Activated naive CD8-positive, alpha-beta T cell treated with anti-CD3 and anti-CD28 coated beads, Interleukin-2, amount 10 ng/mL, durations not matched to agents 7 days and 5 days (primary cell): ENCODE data around the gene TMEM94. TPM values are rescaled to one million over a fixed set of nuclear protein-coding genes. Genes with fewer than 3 reads are reported as not detected.

Experiments used
- ATAC-seq: fragments of 150-1000 bp; cut with Tn5 transposase; one replicate; pipeline ENCODE4 v1.10.0; 2021; ENCODE audit warnings: low read depth, moderate library complexity
- POLR2A ChIA-PET: fragments of 350-600 bp; sonication (Branson Sonifier 250); formaldehyde crosslinking; loops from one replicate; lab custom pipeline; 2021; ENCODE audit warnings: antibody characterized with exemption; lab: Charles Lee
- DNase-seq: peaks from one replicate; pipeline ENCODE4 v3.0.0; 2021
- H3K27ac Mint-ChIP-seq: one replicate; pipeline ENCODE4 v1.8.0; 2022; ENCODE audit warnings: mild to moderate bottlenecking, mixed read lengths
- H3K27me3 Mint-ChIP-seq: one replicate; pipeline ENCODE4 v1.8.0; 2022; ENCODE audit warnings: mild to moderate bottlenecking, moderate library complexity, mixed read lengths
- H3K36me3 Mint-ChIP-seq: one replicate; pipeline ENCODE4 v1.8.0; 2021; ENCODE audit warnings: mild to moderate bottlenecking, mixed read lengths
- H3K4me1 Mint-ChIP-seq: one replicate; pipeline ENCODE4 v1.8.0; 2021; ENCODE audit warnings: mixed read lengths
- H3K4me3 Mint-ChIP-seq: one replicate; pipeline ENCODE4 v1.8.0; 2022; ENCODE audit warnings: mild to moderate bottlenecking, moderate library complexity, mixed read lengths
- H3K9me3 Mint-ChIP-seq: one replicate; pipeline ENCODE4 v1.8.0; 2021; ENCODE audit warnings: mixed read lengths
- total RNA-seq, 2 experiments: library from RNA; stranded (reverse); gene quantifications; one replicate each; pipeline ENCODE4 v1.2.3, GENCODE V29; 2021

Gene TMEM94
- total RNA-seq, 2 experiments from 2014 or later, result 112 to 115 TPM

DNA sequence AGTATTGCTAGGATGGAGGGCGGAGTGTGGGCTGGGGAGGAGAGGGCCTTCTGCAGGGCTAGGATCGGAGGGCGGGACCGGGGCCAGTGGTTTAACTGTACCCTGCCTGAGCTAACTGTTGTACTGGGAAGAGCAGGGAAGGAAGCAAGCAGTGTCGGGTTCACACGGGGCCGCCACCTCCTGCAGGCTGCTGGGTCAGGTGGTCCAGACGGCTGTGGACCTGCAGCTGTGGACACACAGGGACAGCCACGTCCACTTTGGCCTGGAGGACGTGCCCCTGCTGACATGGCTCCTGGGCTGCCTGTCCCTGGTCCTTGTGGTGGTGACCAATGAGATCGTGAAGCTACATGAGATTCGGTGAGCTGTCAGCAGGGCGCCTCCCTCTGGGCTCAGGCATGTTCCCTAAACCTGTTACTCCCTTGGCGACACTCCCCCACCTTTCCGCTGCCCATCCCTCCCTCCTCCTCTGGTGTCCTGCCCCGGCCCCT, 42.3 kb downstream of the TMEM94 start:
- H3K27ac Mint-ChIP-seq, result peak overlapping the region; percentile 6
- peaks cover 6% of the 10 kb centered on the region for H3K36me3 Mint-ChIP-seq
- DNase-seq, result no peak
- ATAC-seq, result no peak
- no peak overlapping the region for H3K4me3 Mint-ChIP-seq
- no peaks in the 10 kb centered on the region for H3K27me3 Mint-ChIP-seq
- POLR2A ChIA-PET, result interaction anchor here (0.6 to 1.9 kb wide), 5 partner anchors 11 to 343 kb away, joined by 4 to 6 read pairs (median 4); partner anchors contain the start of gene TMEM94
- no peaks in the 10 kb centered on the region for H3K9me3 Mint-ChIP-seq
- H3K4me1 Mint-ChIP-seq, result peaks cover 6% of the 10 kb centered on the region

DNA sequence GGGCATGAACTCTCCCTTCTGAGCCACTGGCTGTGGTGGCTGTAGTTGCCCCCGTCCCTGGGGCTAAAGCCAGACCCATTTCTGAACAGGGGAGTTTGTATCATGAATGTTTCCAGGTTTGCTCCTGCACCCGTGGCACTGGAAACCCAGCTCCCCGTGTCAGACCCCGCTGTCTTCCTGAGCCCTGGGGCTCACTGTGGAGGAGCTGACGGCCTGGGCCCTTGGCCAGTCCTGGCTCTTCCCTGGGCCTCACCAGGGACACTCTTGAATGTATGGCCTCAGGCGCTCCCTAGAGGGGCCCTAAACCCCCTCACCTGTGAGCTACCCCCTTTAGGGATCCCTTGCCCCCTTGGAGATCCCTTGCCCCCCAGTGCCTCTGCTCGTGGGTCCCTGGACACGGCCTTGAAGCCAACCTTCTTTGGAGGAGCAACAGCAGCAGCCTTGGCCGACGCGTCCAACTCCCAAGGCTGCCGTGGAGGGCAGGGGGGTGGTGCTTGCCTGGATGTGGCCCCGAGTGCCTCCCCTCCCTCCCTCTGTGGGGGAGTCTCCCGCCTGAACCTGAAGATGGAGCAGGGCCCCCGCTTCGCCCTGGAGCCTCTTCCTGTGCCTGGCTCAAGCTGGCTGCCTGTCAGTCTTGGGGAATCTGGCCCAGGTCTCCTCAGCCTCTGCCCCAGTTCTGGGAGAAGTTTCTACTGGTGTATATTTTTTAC, 43.0 kb downstream of the TMEM94 start:
- H3K27me3 Mint-ChIP-seq, result no peaks in the 10 kb centered on the region
- ATAC-seq (no peak), DNase-seq (no peak)
- peaks cover 6% of the 10 kb centered on the region for H3K4me1 Mint-ChIP-seq
- H3K27ac Mint-ChIP-seq, result peak overlapping the region; percentile 6
- H3K9me3 Mint-ChIP-seq, result no peaks in the 10 kb centered on the region
- no peak overlapping the region for H3K4me3 Mint-ChIP-seq
- H3K36me3 Mint-ChIP-seq, result peaks cover 6% of the 10 kb centered on the region
- POLR2A ChIA-PET, result interaction anchor here (1.2 to 1.9 kb wide), 2 partner anchors 12 to 43 kb away, joined by 4 to 5 read pairs; partner anchors contain the start of gene TMEM94

DNA sequence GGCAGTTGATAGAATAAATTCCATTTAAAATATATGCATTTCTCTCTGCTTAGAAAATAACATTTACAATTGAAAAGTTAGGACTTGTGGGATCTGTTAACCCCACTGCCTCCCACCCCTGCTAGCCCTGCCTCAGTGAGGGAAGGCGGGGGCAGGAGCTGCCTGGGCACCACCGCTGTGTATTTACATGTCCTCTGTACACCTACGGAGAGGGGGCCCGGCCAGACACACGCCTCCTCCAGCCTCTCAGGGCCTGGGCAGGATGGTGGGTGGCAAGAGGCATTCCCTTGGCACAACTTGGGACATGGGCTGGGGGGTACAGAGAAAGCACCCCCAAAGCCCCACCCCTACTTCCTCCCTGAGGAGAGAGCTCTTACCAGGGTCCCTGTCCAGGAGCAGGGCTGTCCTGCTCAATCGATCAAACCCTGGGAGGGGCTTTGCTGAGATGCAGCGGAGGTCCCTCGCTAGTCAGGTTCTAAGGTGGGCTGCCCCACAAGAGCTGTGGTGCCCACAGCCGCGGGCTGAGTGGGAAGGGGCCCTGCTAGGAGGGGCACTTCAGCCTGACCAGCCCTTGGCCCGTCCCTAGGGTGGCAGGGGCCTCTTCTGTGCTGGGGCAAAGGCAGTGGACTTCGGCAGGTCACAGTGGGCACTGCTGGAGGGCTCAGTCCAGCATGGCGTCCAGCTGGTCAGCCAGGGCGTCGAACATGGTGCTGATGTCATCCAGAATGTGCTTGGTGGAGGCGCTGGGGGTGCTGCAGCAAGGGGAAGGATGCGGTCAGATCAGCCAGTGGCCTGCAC, 44.2 kb downstream of the TMEM94 start:
- no peaks in the 10 kb centered on the region for H3K27me3 Mint-ChIP-seq
- H3K4me1 Mint-ChIP-seq, result peaks cover 6% of the 10 kb centered on the region
- no peak for ATAC-seq
- H3K36me3 Mint-ChIP-seq, result peaks cover 6% of the 10 kb centered on the region
- no peaks in the 10 kb centered on the region for H3K9me3 Mint-ChIP-seq
- H3K27ac Mint-ChIP-seq, result no peak overlapping the region
- no peak for DNase-seq
- POLR2A ChIA-PET, result interaction anchor here (1.0 to 1.9 kb wide), 2 partner anchors 20 to 44 kb away, joined by 4 to 5 read pairs; partner anchors contain the start of gene TMEM94
- no peak overlapping the region for H3K4me3 Mint-ChIP-seq

DNA sequence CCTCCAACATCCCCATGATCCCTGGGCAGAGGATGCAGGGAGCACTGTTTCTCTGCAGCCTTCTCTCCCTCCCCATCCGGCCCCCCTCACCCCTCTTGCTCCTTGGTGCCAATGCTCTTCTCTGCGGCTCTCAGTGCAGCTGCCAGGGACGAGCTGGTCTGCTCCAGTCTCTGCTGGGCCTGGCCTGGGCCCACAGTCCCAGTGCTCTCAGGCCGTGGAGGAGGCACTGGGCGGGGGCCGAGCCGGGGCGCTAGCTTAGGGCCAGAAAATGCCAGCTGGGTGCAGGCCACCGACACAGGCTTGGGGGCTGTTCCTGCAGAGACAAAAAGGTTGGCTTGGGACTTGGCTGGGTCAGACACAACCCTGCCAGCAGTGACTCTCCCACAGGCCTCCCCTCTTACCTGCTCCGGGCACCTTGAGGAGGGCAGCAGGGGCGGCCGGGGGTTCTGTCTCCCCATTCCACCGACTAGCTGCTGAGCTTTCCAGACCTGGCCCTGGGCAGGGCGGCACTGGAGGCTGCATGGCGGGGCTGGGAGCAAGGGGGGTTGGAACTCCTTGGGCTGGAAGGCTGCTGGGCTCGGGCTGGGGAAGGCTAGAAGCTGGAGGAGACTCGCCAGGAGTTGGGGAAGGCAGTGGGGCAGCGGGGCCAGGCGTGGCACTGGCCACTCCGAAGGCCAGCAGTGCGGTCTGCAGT, 45.1 kb downstream of the TMEM94 start:
- no peak overlapping the region for H3K27ac Mint-ChIP-seq
- H3K27me3 Mint-ChIP-seq, result no peaks in the 10 kb centered on the region
- H3K4me3 Mint-ChIP-seq, result no peak overlapping the region
- DNase-seq (no peak), ATAC-seq (no peak)
- H3K9me3 Mint-ChIP-seq, result no peaks in the 10 kb centered on the region
- H3K4me1 Mint-ChIP-seq, result peaks cover 6% of the 10 kb centered on the region
- POLR2A ChIA-PET, result interaction anchor here (1.0 kb wide), 1 partner anchor 19 kb away, joined by 4 read pairs; no protein-coding TSS in a partner anchor
- H3K36me3 Mint-ChIP-seq, result peaks cover 6% of the 10 kb centered on the region

DNA sequence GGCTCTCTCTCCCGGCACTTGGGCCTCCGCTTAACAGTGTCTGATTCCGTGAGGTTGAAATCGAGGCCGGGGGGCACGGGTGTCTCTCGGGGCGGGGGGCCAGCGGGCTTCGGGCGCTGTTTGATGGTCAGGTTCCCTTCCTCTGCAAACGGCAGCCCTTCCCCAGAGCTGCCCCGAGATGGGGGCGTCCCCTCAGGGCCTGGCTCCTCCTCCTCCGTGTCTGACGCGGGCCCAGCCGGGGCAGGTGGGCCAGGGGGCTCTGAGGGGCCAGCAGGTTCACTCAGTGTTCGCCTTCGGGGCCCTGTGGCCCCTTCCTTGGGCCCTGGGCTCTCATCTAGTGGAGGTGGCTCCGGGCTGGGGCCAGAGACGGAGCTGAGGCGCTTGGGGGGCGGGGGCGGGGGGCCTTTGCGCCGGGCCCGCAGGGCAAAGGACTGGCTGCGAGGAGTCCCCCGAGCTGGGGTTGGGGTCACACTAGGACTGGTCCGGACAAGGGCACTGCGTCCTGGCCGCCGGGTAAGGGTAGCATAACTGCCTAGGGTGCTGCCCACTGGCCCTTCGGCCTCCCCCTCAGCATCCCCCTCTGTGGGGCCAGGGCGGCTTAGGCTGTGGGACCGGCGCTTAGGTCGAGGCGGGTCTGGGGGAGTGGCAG, 45.8 kb downstream of the TMEM94 start:
- Mint-ChIP-seq H3K27me3 (no peaks in the 10 kb centered on the region), H3K4me3 (no peak overlapping the region), H3K4me1 (peaks cover 6% of the 10 kb centered on the region), H3K9me3 (no peaks in the 10 kb centered on the region), H3K36me3 (peaks cover 6% of the 10 kb centered on the region), H3K27ac (no peak overlapping the region)
- POLR2A ChIA-PET, result interaction anchor here (1.0 kb wide), 1 partner anchor 18 kb away, joined by 4 read pairs; no protein-coding TSS in a partner anchor
- DNase-seq, result no peak
- ATAC-seq, result no peak

DNA sequence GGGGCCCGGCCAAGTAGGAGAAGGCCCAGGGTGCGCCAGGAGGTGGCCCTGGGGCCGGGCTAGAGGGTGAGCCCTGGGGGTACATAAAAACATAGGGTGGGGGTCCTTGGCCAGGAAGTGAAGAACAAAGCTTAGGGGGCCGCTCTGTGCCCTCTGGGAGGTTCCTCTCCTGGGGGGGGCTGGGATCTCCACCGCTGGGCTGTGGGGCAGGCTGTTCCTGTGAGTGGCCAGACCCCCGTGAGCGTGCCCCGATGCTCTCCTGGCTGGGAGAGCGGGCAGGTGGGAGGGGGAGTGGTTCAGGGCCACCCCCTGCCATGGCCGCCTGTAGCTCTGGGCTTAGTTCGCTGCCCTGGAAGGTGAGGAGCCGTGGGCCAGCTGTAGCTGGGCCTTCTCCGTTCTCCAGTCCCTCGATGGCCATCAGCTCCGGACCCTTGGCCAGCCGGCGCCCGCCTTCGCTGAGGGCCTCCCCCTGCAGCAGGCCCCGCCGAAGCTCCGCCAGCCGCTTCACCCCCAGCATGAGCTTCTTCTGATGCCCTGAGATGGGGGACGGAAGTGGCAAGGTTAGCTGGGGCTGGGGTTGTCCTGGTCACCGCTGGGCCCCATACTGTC, 46.4 kb downstream of the TMEM94 start:
- Mint-ChIP-seq H3K27ac (no peak overlapping the region), H3K36me3 (peaks cover 4% of the 10 kb centered on the region), H3K4me3 (no peak overlapping the region), H3K4me1 (peaks cover 3% of the 10 kb centered on the region), H3K9me3 (no peaks in the 10 kb centered on the region), H3K27me3 (no peaks in the 10 kb centered on the region)
- DNase-seq (no peak), ATAC-seq (no peak)
- POLR2A ChIA-PET, result interaction anchor here (0.6 to 1.2 kb wide), 4 partner anchors 15 to 1276 kb away, joined by 3 to 4 read pairs (median 3); partner anchors contain the start of gene TMEM94

DNA sequence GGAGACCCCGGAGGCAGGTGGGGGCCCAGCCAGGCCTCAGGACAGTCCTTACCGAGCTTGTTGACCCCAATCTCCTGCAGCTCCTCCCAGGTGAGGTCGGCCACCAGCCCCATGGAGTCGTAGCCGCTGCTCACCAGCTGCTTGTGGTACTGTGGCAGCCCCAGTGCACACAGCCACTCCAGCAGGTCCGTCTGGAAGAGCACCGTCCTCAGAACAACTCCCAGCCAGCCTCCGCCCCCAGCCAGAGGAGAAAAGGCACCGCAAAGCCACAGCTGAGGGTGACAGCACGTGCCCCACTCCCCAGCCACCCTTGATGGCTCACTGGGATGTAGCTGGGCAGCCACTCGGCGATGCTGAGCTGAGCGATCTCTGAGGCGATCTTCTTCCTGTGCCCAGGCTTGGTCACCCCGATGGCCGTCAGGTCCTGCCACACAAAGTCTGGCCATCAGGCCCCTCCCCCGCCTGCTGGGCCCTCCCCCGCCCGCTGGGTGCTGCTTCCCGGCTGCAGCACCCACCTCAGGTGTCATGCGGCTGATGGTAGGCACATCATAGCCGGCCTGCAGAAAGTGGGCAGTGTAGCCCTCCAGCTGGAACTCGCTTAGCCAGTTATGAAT, 47.0 kb downstream of the TMEM94 start:
- Mint-ChIP-seq H3K27ac (no peak overlapping the region), H3K4me3 (no peak overlapping the region), H3K36me3 (peaks cover 2% of the 10 kb centered on the region), H3K27me3 (no peaks in the 10 kb centered on the region), H3K4me1 (no peaks in the 10 kb centered on the region), H3K9me3 (no peaks in the 10 kb centered on the region)
- ATAC-seq (no peak), DNase-seq (no peak)
- POLR2A ChIA-PET, result interaction anchor here (0.6 to 1.2 kb wide), 4 partner anchors 14 to 1276 kb away, joined by 3 to 4 read pairs (median 3); partner anchors contain the start of gene TMEM94

DNA sequence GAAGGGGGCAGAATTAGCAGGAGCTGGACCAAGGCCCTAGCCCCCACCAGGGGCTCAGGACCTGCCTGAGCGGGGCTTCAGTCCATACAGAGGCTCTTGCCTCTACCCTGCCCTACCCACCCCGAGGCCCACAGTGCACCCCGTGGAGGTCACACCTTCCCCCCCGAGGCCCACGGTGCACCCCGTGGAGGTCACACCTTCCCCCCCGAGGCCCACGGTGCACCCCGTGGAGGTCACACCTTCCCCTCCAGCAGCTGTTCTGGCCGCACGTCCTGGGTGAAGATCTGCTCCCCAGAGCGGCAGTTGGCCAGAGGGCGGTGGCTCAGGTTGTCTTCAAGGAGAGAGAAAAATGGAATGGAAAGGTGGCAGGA, 47.5 kb downstream of the TMEM94 start:
- no peak for ATAC-seq
- H3K27ac Mint-ChIP-seq, result no peak overlapping the region
- no peaks in the 10 kb centered on the region for H3K9me3 Mint-ChIP-seq
- POLR2A ChIA-PET, result interaction anchor here (1.2 kb wide), 2 partner anchors 48 kb away, joined by 3 to 4 read pairs; partner anchors contain the start of gene TMEM94
- no peak overlapping the region for H3K4me3 Mint-ChIP-seq
- H3K36me3 Mint-ChIP-seq, result no peaks in the 10 kb centered on the region
- no peaks in the 10 kb centered on the region for H3K27me3 Mint-ChIP-seq
- H3K4me1 Mint-ChIP-seq, result no peaks in the 10 kb centered on the region
- no peak for DNase-seq

DNA sequence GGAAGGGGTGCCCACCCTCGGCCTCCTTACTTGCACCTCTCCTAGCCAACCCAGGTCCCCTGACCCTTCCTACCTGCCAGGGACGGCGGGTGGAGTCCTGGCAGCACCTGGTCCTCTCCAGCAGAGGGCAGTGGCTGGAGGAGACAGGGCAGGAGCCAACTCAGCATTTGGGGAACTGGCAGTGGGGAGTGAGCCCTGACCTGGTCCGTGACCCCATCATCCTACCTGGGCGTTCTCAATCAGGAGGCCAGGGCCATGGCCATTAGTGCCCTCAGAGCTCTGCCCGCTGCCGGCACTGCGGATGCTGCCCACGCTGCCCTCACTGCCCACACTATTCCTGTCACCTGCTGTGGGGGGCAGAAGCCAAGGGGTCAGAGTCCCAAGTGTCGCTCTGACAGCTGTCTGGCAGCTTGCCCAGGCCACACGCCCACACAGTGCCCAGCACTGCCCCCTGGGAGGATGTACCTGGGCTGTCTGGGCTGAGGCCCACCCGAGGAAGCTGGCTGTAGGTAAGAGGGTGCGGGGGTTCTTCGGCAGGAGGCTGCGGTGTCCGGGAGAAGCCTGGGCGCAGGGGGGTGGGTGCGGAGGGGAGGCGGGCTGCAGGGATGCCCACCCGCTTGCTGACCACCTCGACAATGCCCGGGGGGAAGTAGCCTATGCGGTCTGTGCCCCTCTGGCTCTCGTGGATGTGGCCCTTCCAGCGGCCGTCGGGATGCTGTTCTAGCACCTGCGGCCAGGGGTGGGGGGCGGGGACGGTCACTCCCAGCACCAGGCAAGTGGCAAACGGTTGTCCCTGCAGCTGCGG, 48.1 kb downstream of the TMEM94 start:
- peak; percentile 39 for ATAC-seq
- Mint-ChIP-seq H3K4me3 (no peak overlapping the region), H3K9me3 (no peaks in the 10 kb centered on the region), H3K36me3 (no peaks in the 10 kb centered on the region), H3K27me3 (no peaks in the 10 kb centered on the region), H3K4me1 (no peaks in the 10 kb centered on the region), H3K27ac (no peak overlapping the region)
- no peak for DNase-seq
- POLR2A ChIA-PET, result interaction anchor here (1.2 kb wide), 1 partner anchor 48 kb away, joined by 4 read pairs; the partner anchor contains the start of gene TMEM94

DNA sequence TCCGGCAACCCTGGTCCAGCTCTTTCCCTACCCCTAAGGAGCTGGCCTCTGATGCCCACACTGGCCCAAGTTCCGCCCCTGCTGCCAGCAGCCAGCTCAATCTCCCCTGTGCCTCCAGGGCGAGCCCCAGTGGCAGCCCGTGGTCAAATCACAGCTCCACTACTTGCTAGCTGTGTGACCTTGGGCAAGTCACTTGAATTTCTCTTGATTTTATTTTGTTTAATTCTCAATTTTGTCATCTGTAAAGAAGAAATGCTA, 48.6 kb downstream of the TMEM94 start:
- no peaks in the 10 kb centered on the region for H3K27me3 Mint-ChIP-seq
- POLR2A ChIA-PET, result interaction anchor here (1.2 kb wide), 2 partner anchors 11 to 49 kb away, joined by 3 to 4 read pairs; partner anchors contain the start of genes TMEM94 and TSEN54
- no peak for ATAC-seq

DNA sequence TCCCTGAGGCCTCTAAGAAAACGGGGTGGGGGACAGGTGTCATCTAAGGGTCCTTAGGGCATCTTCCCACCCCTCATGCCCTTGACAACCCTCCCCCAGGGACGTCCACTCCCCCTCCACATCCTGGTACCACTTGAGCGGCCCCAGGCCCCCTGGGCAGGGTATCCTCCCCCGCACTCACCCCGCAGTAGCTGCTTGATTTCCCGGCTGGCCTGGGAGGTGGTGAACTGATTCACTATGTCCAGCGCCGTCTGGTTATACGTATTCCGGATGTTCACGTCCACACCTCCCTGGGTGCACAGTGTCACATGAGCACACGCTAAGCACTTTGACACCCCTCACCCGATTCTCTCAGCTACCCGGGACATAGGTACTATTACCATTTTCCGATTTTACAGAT, 49.2 kb downstream of the TMEM94 start:
- no peaks in the 10 kb centered on the region for H3K9me3 Mint-ChIP-seq
- ATAC-seq, result no peak
- no peaks in the 10 kb centered on the region for H3K4me1 Mint-ChIP-seq
- no peaks in the 10 kb centered on the region for H3K27me3 Mint-ChIP-seq
- H3K27ac Mint-ChIP-seq, result no peak overlapping the region
- POLR2A ChIA-PET, result interaction anchor here (0.6 to 1.2 kb wide), 2 partner anchors 11 to 36 kb away, joined by 3 to 8 read pairs; partner anchors contain the start of gene TSEN54
- H3K4me3 Mint-ChIP-seq, result no peak overlapping the region
- H3K36me3 Mint-ChIP-seq, result no peaks in the 10 kb centered on the region
- no peak for DNase-seq

More for the DNA sequence above, 48.6 kb downstream of the TMEM94 start:
- no peaks in the 10 kb centered on the region for H3K9me3 Mint-ChIP-seq
- no peaks in the 10 kb centered on the region for H3K36me3 Mint-ChIP-seq
- H3K4me3 Mint-ChIP-seq, result no peak overlapping the region
- no peak for DNase-seq
- no peak overlapping the region for H3K27ac Mint-ChIP-seq
- no peaks in the 10 kb centered on the region for H3K4me1 Mint-ChIP-seq
